Erythroblast (primary cell): Measurements from ENCODE around the gene MRPL21.

Experiments
- GATA1 ChIP-seq: IDR thresholded peaks from 2 replicates; pipeline ENCODE4 v1.6.1; 2011; ENCODE audit warnings: low read depth, mild to moderate bottlenecking, control low read depth, low read length, moderate library complexity
- POLR2A ChIP-seq: IDR thresholded peaks from 2 replicates; pipeline ENCODE4 v1.6.1; 2011; ENCODE audit warnings: mild to moderate bottlenecking, low read length

DNA sequence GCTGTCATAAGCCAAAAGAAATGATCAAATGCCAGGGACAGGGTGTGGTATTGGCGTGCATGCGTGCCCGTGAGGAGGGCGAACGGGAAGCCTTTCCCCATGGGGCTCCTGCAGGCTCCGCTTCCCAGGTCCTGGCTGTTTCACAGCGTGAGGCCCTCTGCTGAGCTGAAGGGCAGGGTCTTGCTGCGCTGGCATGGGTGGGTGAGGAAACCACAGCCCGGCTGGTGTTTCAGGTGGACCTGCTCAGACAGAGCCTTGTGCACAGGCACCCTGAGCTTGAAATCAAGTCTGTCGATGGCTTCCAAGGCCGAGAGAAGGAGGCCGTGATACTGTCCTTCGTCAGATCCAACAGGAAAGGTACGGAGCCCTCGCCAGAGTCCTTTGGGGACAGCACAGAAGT, 31.4 kb upstream of the MRPL21 start:
- TF ChIP-seq POLR2A (no peak), GATA1 (no peak)
